Muscle of leg (tissue), 11 donors: ENCODE data around the gene NRF1. TPM values are rescaled to one million over a fixed set of nuclear protein-coding genes. Genes with fewer than 3 reads are reported as not detected.

Source experiments
- DNase-seq: peaks from one replicate; pipeline ENCODE4 v3.0.0; 2013
- H3K27ac ChIP-seq: one replicate; pipeline ENCODE4 v1.5.1; 2013; ENCODE audit warnings: mild to moderate bottlenecking, low read length, control low read depth
- H3K27me3 ChIP-seq: one replicate; pipeline ENCODE4 v1.6.1; 2013; ENCODE audit warnings: low read length; ENCODE audit not compliant: control insufficient read depth, insufficient read depth
- H3K36me3 ChIP-seq: one replicate; pipeline ENCODE4 v1.6.1; 2013; ENCODE audit warnings: low read length; ENCODE audit not compliant: control insufficient read depth, insufficient read depth
- H3K4me1 ChIP-seq: one replicate; pipeline ENCODE4 v1.6.1; 2013; ENCODE audit warnings: low read length; ENCODE audit not compliant: control insufficient read depth, insufficient read depth
- H3K4me3 ChIP-seq: one replicate; pipeline ENCODE4 v1.5.1; 2013; ENCODE audit warnings: low read length, control low read depth
- H3K9me3 ChIP-seq: replicated peaks from 2 replicates; pipeline ENCODE4 v1.6.1; 2013; ENCODE audit warnings: low read depth, low read length; ENCODE audit not compliant: control insufficient read depth
- WGBS: methylation state at CpG from one replicate; pipeline ENCODE4 v1.1.5; 2013; ENCODE audit warnings: missing lambda C conversion rate; ENCODE audit not compliant: insufficient coverage; 5-methylcytosine and 5-hydroxymethylcytosine counted together
- polyA plus RNA-seq, 8 donors: library from polyadenylated mRNA; unstranded; fragments of 120-200 nt; gene quantifications; one replicate each; pipeline versions ENCODE4 v1.2.1 to v1.2.3, GENCODE V29; 2013; ENCODE audit warnings: inconsistent platforms in 1 of 8, low replicate concordance in 1 of 8; ENCODE audit not compliant: insufficient read length in 8 of 8, insufficient read depth in 1 of 8
- total RNA-seq: library from RNA; stranded (reverse); fragments of 120-200 nt; gene quantifications from one replicate; pipeline ENCODE4 v1.2.4, GENCODE V29; 2013

NRF1 gene
- total and polyA plus RNA-seq, 9 donors = 10.0 to 15.3 (median 12.5) TPM

DNA sequence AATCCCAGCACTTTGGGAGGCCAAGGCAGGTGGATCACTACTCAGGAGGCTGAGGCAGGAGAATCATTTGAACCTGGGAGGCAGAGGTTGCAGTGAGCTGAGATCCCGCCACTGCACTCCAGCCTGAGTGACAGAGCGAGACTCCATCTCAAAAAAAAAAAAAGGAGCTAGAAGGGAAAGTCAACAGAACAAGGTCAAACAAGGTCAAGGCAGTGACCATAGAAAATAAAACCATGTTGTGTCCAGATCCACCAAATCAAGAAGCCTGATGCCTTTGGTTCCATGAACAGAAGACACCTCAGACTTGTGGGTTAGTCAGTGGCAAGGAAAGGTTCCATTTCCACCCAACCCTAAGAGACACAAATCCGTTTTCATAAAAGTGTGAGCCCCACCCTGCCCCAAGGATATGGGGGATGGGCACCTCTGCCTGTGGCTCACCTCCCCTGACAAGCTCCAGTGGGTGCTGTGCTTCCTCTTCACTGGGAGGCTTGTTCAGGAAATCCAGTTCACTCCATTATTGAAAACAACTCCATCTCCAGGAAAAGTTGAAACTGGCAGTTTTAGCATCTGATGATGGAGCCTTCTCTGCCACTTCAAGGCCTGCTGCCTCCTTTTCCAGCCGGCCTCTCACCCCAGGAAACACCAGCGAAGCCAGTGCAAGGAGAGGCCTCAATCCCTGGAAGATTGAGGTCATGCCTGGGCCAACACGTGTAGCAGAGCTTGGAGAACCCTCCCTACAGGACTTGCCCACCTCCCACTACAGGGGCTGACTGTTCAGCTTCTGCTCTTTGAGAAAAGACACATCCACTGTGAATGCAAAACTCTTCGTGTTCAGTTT, 152.9 kb downstream of the NRF1 start:
- H3K4me3 ChIP-seq = no peak overlapping the region
- H3K9me3 ChIP-seq = no peaks in the 10 kb centered on the region
- no peaks in the 10 kb centered on the region for H3K27me3 ChIP-seq
- WGBS = 74% methylated on average over 5 of the region's 7 CpGs
- H3K27ac ChIP-seq = no peak overlapping the region
- no peaks in the 10 kb centered on the region for H3K36me3 ChIP-seq
- DNase-seq = no peak
- H3K4me1 ChIP-seq = peaks cover 4% of the 10 kb centered on the region

- Histone ChIP-seq H3K4me1 (peaks cover 4% of the 10 kb centered on the region), H3K9me3 (no peaks in the 10 kb centered on the region), H3K4me3 (no peak overlapping the region), H3K27me3 (peaks cover 4% of the 10 kb centered on the region), H3K36me3 (no peaks in the 10 kb centered on the region), H3K27ac (no peak overlapping the region)
- no peak for DNase-seq
- WGBS = 100% methylated on average over 1 of the region's 3 CpGs
Observed at GRCh38 chr7:129765352-129765751, 153.8 kb downstream of the NRF1 start.

DNA sequence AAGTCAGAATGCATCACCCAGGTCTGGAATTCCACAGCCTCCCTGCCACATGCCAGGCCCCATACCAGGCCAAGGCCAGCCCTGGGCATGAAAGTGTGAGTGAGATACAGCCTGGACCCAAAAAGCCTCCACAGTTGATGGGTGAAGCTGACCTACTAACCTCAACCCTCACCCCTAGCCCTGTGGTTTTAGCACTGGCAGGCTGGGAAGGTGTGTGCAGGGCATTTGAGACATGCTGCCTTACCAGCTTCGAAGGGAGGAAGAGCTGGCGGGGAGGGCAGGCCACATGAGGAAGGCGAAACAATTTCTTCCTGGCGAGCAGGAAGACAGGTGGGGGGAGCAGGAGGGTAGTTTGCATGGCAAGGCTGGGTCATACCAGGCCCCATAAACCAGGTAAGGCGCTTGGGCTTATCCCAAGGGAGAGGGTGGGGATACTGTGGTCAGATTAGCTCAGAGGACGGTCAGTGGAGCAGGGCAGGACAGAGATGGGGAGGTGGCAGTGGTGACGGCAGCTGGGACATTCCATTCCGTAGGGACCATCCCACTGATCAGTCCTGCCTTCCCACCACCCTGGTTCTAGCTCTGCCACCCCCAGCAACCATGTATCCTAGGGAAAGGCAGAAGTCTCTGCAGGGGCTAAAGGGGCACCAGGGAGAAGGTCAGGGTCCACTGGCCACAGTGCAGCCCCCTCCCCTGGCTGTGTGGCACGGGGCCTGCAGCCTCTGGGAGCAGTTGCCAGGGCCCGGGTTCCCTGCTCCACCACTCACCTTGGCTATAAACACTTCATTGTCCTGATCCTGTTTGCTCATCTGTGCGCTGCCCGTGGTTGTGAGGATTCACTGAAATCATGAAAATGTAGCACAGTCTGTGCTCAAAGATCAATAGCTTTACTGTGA, 155.8 kb downstream of the NRF1 start:
- no peak for DNase-seq
- Histone ChIP-seq H3K27me3 (peaks cover 12% of the 10 kb centered on the region), H3K36me3 (no peaks in the 10 kb centered on the region), H3K4me3 (no peak overlapping the region), H3K9me3 (no peaks in the 10 kb centered on the region), H3K4me1 (peaks cover 8% of the 10 kb centered on the region), H3K27ac (no peak overlapping the region)
- 80% methylated on average over 9 of the region's 12 CpGs for WGBS

DNA sequence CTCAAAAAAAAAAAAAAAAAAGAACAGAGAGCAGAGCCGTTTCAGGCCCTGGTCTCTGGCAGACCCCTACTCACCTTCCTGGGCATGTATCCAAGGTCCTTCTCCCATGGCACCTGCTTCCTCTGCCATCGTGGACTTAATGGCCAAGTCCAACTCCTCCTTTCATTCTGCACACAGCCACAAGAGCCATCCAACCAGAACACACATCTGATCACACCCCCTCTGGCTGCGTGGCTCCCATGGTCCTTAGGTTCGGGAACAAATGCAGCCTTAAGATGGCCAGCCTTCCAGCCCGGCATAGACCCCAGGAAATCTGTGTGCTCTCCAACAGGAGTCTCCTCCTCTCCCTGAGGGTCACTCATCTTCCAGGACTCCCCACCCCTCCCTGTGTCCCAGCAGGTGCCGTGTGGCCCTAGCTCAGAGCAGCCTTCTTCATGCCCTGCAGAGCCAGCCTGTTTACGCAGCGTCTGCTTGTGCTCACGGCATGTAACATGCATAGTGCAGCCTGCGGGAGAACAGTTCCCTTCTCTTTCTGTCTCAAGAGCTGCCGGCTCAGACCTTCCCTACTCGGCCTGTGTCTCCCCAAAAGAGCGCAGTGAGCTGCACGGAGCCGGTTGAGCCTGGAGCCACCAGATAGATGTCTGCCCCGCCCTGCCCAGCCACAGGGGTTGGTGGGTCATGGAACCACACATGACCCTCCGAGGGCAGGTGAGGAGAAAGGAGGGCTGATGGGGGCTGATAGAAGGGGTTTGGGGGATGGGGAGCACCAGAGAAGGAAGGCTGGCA, 157.3 kb downstream of the NRF1 start:
- no peaks in the 10 kb centered on the region for H3K36me3 ChIP-seq
- no peak overlapping the region for H3K4me3 ChIP-seq
- H3K27ac ChIP-seq = no peak overlapping the region
- H3K27me3 ChIP-seq = peaks cover 19% of the 10 kb centered on the region
- H3K4me1 ChIP-seq = peaks cover 21% of the 10 kb centered on the region
- no peak for DNase-seq
- WGBS = 74% methylated on average over 16 of the region's 17 CpGs
- H3K9me3 ChIP-seq = no peaks in the 10 kb centered on the region

DNA sequence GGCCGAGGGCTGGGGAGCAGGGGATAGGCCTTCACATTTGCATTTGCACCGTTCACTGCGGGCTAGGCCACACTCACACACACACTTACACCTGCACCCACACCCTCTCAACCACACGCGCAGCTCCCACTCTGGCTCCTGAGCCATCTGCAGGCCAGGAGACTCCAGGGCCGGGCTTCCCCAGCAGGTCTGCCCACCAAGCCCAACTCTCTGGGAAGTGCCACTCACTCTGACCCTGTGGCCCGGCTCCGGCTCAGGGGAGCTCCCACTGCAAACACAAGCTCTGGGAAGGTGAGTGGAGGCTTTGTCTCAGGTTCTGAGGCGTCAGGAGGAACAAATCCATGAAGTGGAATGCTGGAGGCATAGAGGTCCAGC, 157.9 kb downstream of the NRF1 start:
- Histone ChIP-seq H3K9me3 (no peaks in the 10 kb centered on the region), H3K4me3 (no peak overlapping the region), H3K4me1 (peaks cover 27% of the 10 kb centered on the region), H3K27me3 (peaks cover 22% of the 10 kb centered on the region), H3K27ac (no peak overlapping the region), H3K36me3 (no peaks in the 10 kb centered on the region)
- 86% methylated on average over 5 of the region's 9 CpGs for WGBS
- DNase-seq = no peak

DNA sequence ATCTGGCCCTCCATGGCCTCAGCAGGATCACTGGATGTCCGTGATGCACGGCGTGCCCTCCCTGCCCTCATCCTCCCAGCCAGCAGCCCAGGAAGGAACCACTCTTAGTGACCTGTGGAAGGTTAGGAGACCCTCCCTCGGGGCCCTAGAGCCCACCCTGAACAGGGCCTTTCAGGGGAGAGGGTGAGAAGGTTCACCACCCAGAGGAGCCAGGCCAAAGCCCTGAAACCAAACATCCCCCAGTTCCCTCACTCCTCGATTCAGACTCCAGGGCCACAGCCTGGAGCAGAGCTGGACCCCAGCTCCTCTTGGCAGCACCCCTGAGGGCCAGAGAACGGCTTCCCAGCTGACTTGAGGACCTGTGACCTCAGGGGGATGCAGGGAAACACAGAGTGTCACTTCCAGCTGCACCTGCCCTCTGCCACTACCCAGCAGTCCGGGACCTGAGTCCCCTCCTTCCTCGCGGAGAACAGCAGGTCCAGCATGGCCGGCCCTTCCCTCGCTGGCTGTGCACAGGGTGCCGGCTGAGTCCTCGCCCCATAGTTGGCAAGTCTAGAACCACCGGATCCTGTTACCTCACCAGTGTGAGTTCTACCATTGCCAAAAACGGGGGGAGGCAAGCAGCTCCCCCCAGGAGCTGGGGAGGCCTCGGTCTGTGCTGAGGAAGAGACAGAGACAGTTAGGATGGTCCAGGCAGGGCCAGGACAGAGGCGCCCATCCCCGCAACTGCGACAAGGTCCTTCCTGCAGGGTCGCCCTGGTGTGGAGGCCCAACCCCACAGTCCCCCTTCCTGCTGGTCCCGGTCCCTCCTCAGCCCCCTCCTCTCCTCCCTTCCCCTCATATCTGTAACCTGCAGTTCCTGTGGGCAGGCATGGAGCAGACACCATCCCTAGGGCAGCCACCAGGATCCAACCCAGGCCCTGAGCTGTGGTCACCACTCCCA, 158.6 kb downstream of the NRF1 start:
- DNase-seq = no peak
- peaks cover 34% of the 10 kb centered on the region for H3K4me1 ChIP-seq
- WGBS = 68% methylated on average over 19 of the region's 21 CpGs
- no peaks in the 10 kb centered on the region for H3K36me3 ChIP-seq
- no peak overlapping the region for H3K27ac ChIP-seq
- H3K27me3 ChIP-seq = peaks cover 23% of the 10 kb centered on the region
- H3K9me3 ChIP-seq = no peaks in the 10 kb centered on the region
- H3K4me3 ChIP-seq = no peak overlapping the region

GRCh38 chr7:129771201-129771927, 159.8 kb downstream of the NRF1 start:
- H3K9me3 ChIP-seq = no peaks in the 10 kb centered on the region
- peaks cover 38% of the 10 kb centered on the region for H3K4me1 ChIP-seq
- no peaks in the 10 kb centered on the region for H3K36me3 ChIP-seq
- DNase-seq = no peak
- WGBS = 77% methylated on average over 5 of the region's 19 CpGs
- peaks cover 34% of the 10 kb centered on the region for H3K27me3 ChIP-seq
- no peak overlapping the region for H3K27ac ChIP-seq
- H3K4me3 ChIP-seq = no peak overlapping the region

DNA sequence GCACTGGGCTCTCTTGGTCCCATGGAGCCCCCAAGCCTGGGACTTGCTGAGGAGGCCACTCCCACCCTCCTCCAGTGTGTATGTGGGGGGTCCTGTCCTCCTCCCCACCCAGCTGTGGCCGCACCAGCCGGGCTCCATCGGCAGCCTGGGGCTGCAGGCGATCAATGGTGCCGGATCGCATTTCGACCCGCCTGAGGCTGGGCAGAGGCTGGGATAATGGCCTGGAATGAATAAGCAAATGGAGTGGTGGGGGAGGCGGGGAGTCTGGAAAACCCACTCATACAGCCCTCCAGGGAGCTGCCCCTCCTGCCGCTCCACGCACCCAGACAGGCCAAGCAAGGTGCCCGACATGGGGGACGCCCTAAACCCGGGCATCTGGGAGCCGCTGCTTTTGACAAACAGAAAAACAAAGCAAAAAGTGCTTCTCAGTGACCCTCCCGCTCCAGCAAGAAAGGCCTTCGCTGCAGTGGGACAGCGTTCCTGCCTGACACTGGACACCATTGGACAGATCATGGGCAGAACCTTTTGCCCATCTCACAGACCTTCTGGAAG, 160.5 kb downstream of the NRF1 start:
- Histone ChIP-seq H3K9me3 (no peaks in the 10 kb centered on the region), H3K36me3 (no peaks in the 10 kb centered on the region), H3K27me3 (peaks cover 41% of the 10 kb centered on the region), H3K27ac (no peak overlapping the region), H3K4me1 (peaks cover 37% of the 10 kb centered on the region), H3K4me3 (no peak overlapping the region)
- 57% methylated on average over 8 of the region's 18 CpGs for WGBS
- no peak for DNase-seq
